Transverse colon (tissue), 4 donors: ENCODE data around the gene OR7G2.

Source experiments
- POLR2AphosphoS5 ChIP-seq, 3 donors: sonication (generic); formaldehyde crosslinking; IDR thresholded peaks; one replicate each; pipeline ENCODE4 v1.6.1; 2016; ENCODE audit warnings: antibody characterized with exemption in 3 of 3
- TF ChIP-seq, protein P1 (sequence below), 5 experiments: fragments of 200-600 bp in 3 of 5; fragments of 450-650 bp in 2 of 5; sonication (generic) in 3 of 5; IDR thresholded peaks; 1 replicate in 2 of 5; 2 replicates in 3 of 5; pipeline ENCODE4 v1.5.1; 2016 to 2017; ENCODE audit warnings: antibody characterized with exemption in 5 of 5, inconsistent platforms in 3 of 5, mild to moderate bottlenecking in 2 of 5, moderate library complexity in 1 of 5

DNA sequence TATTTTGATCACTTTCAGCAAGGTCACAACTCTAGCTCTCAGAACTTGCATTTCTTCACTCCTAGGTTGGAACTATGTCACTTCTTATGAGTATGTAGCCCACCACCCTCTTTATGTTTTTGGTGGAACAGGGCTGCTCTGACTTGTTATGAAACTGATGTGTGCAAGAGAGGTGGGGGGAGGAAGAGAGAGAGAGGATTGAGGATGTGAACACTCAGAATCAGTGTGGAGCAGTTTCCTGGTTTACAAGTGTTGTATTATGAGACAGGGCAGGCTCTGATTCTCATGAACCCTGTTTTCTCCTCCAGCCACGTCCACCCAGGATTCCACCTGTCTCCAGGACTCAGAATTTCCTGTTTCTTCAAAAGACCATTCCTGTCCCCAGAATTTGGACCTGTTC is 49.0 kb upstream of the OR7G2 start:
- TF ChIP-seq, protein P1, sequence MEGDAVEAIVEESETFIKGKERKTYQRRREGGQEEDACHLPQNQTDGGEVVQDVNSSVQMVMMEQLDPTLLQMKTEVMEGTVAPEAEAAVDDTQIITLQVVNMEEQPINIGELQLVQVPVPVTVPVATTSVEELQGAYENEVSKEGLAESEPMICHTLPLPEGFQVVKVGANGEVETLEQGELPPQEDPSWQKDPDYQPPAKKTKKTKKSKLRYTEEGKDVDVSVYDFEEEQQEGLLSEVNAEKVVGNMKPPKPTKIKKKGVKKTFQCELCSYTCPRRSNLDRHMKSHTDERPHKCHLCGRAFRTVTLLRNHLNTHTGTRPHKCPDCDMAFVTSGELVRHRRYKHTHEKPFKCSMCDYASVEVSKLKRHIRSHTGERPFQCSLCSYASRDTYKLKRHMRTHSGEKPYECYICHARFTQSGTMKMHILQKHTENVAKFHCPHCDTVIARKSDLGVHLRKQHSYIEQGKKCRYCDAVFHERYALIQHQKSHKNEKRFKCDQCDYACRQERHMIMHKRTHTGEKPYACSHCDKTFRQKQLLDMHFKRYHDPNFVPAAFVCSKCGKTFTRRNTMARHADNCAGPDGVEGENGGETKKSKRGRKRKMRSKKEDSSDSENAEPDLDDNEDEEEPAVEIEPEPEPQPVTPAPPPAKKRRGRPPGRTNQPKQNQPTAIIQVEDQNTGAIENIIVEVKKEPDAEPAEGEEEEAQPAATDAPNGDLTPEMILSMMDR (IDR thresholded peaks at IDR 0.05), result no peak
- no peak for TF ChIP-seq POLR2AphosphoS5 (IDR thresholded peaks at IDR 0.05)
